Prostate gland (tissue), 2 donors: ENCODE data around the gene COL4A1. TPM values are rescaled to one million over a fixed set of nuclear protein-coding genes. Genes with fewer than 3 reads are reported as not detected.

Source experiments
- DNase-seq: peaks from one replicate; pipeline ENCODE4 v3.0.0-alpha.2; 2019; ENCODE audit warnings: low spot score
- H3K27ac ChIP-seq, 2 donors: fragments of 200-600 bp; sonication (generic); 2 replicates each; pipeline ENCODE4 v1.5.1; 2017 to 2019
- H3K27me3 ChIP-seq: fragments of 200-600 bp; sonication (generic); replicated peaks from 2 replicates; pipeline ENCODE4 v1.5.1; 2019; ENCODE audit not compliant: insufficient read depth
- H3K36me3 ChIP-seq, 2 donors: fragments of 200-600 bp; sonication (generic); 1 replicate in 1 of 2; 2 replicates in 1 of 2; pipeline versions ENCODE4 v1.5.1 to v1.8.1; 2017 to 2019
- H3K4me1 ChIP-seq: fragments of 200-600 bp; sonication (generic); replicated peaks from 2 replicates; pipeline ENCODE4 v1.5.1; 2019
- H3K4me3 ChIP-seq, 2 donors: fragments of 200-600 bp; sonication (generic); 2 replicates each; pipeline ENCODE4 v1.5.1; 2017 to 2019
- H3K9me3 ChIP-seq: fragments of 200-600 bp; sonication (generic); 2 replicates; pipeline ENCODE4 v1.5.1; 2017
- CTCF ChIP-seq, 4 experiments: fragments of 200-600 bp in 2 of 4; fragments of 450-650 bp in 2 of 4; sonication (generic) in 2 of 4; IDR thresholded peaks; 1 replicate in 3 of 4; 2 replicates in 1 of 4; pipeline ENCODE4 v1.5.1; 2016 to 2019; ENCODE audit warnings: antibody characterized with exemption in 4 of 4, mild to moderate bottlenecking in 2 of 4, moderate library complexity in 2 of 4
- POLR2A ChIP-seq: fragments of 450-650 bp; IDR thresholded peaks from one replicate; pipeline ENCODE4 v1.6.1; 2016; ENCODE audit warnings: antibody characterized with exemption, mild to moderate bottlenecking
- POLR2AphosphoS5 ChIP-seq: sonication (generic); formaldehyde crosslinking; IDR thresholded peaks from one replicate; pipeline ENCODE4 v1.6.1; 2017; ENCODE audit warnings: antibody characterized with exemption
- WGBS: methylation state at CpG from one replicate; pipeline ENCODE4 v1.1.5; 2018; 5-methylcytosine and 5-hydroxymethylcytosine counted together
- intact Hi-C: fragments of 100-400 bp; cut with DNase I; formaldehyde crosslinking; loops from one replicate; pipeline ENCODE4 v1.14.2; 2022
- total RNA-seq, 2 donors: library from RNA; depleted of rRNA; stranded (reverse); fragments of >200 nt; gene quantifications; one replicate each; pipeline ENCODE4 v1.1.0, GENCODE V29; 2016

Gene COL4A1
- total RNA-seq, 2 donors from 2014 or later: 37.3 to 132 TPM

GRCh38 chr13:110245416-110245899 lies 61.5 kb downstream of the COL4A1 start:
- WGBS: 87% methylated on average over 7 of the region's 7 CpGs
- no peaks in the 10 kb centered on the region for H3K4me1 ChIP-seq
- H3K9me3 ChIP-seq: no peaks in the 10 kb centered on the region
- H3K27ac ChIP-seq: peak overlapping the region; percentile 20 to 48
- H3K27me3 ChIP-seq: no peaks in the 10 kb centered on the region
- no peaks in the 10 kb centered on the region for H3K36me3 ChIP-seq
- no peak overlapping the region for H3K4me3 ChIP-seq
- intact Hi-C loops: loop anchor here (5.0 kb wide), 2 partner anchors 47 to 167 kb away; no protein-coding TSS in a partner anchor
- DNase-seq: no peak
- TF ChIP-seq POLR2AphosphoS5 (no peak), CTCF (IDR thresholded peaks at IDR 0.05) (no peak), POLR2A (no peak)

- Histone ChIP-seq H3K4me3 (no peak overlapping the region), H3K9me3 (no peaks in the 10 kb centered on the region), H3K4me1 (no peaks in the 10 kb centered on the region), H3K36me3 (no peaks in the 10 kb centered on the region), H3K27me3 (no peaks in the 10 kb centered on the region), H3K27ac (peak overlapping the region; percentile 20 to 48)
- WGBS: 89% methylated on average over 9 of the region's 9 CpGs
- TF ChIP-seq POLR2A: no peak
- DNase-seq: no peak
- intact Hi-C loops: loop anchor here (5.0 kb wide), 2 partner anchors 47 to 167 kb away; no protein-coding TSS in a partner anchor
Measured at GRCh38 chr13:110244976-110245375, 62.0 kb downstream of the COL4A1 start.

- H3K27ac ChIP-seq: peak overlapping the region; percentile 20 to 48
- no peak for DNase-seq
- WGBS: 60% methylated on average over 7 of the region's 7 CpGs
Measured at GRCh38 chr13:110244071-110244830, 62.7 kb downstream of the COL4A1 start.

GRCh38 chr13:110242615-110243014 lies 64.3 kb downstream of the COL4A1 start:
- TF ChIP-seq CTCF (IDR thresholded peaks at IDR 0.05): no peak
- TF ChIP-seq POLR2AphosphoS5: no peak
- no peak for TF ChIP-seq POLR2A
- no peak for DNase-seq
- Histone ChIP-seq H3K4me3 (no peak overlapping the region), H3K36me3 (no peaks in the 10 kb centered on the region), H3K27me3 (no peaks in the 10 kb centered on the region), H3K4me1 (no peaks in the 10 kb centered on the region), H3K9me3 (no peaks in the 10 kb centered on the region), H3K27ac (peak overlapping the region in 1 of 2 donors; percentile 8)
- intact Hi-C loops: no loop called here
- WGBS: 79% methylated on average over 4 of the region's 4 CpGs

More at GRCh38 chr13:110244071-110244830, 62.7 kb downstream of the COL4A1 start:
- no peaks in the 10 kb centered on the region for H3K4me1 ChIP-seq
- H3K4me3 ChIP-seq: no peak overlapping the region
- H3K9me3 ChIP-seq: no peaks in the 10 kb centered on the region
- intact Hi-C loops: no loop called here
- no peaks in the 10 kb centered on the region for H3K36me3 ChIP-seq
- no peak for TF ChIP-seq POLR2A
- no peak for TF ChIP-seq POLR2AphosphoS5
- TF ChIP-seq CTCF (IDR thresholded peaks at IDR 0.05): no peak
- H3K27me3 ChIP-seq: no peaks in the 10 kb centered on the region

- no peak for TF ChIP-seq POLR2A
- TF ChIP-seq CTCF (IDR thresholded peaks at IDR 0.05): no peak
- no peak for TF ChIP-seq POLR2AphosphoS5
- H3K4me1 ChIP-seq: no peaks in the 10 kb centered on the region
- no peaks in the 10 kb centered on the region for H3K9me3 ChIP-seq
- 90% methylated on average over 7 of the region's 7 CpGs for WGBS
- H3K27ac ChIP-seq: no peak overlapping the region
- no peaks in the 10 kb centered on the region for H3K27me3 ChIP-seq
- intact Hi-C loops: no loop called here
- no peak for DNase-seq
- no peaks in the 10 kb centered on the region for H3K36me3 ChIP-seq
- H3K4me3 ChIP-seq: no peak overlapping the region
Measured at GRCh38 chr13:110240943-110241342, 66.0 kb downstream of the COL4A1 start.
